ENCODE data around the gene TTLL11.
"Not testable (repeated sequence)": the region's sequence is repeated elsewhere in the genome, so short reads cannot be mapped to it uniquely, and the experiment has no call there.

Gene TTLL11

DNA sequence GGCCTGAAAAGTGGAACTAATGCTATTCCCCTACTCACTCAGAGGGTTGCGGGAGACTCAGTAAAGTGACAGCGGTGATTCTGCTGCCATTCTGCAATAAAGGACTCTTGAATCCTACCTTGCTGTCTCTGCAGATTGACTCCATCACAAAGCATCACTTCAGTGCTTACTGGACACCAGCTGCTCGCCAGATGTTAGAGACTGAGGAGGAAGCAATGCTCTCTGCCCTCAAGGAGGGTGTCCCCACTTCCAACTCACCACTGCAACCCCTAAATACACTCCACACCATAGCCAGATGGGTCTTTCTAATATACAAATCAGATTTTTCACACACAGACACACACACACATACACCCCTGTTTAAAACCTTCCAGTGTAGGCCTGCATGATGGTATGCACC, 21.4 kb downstream of the TTLL11 start:
- TF ChIP-seq, protein P1, sequence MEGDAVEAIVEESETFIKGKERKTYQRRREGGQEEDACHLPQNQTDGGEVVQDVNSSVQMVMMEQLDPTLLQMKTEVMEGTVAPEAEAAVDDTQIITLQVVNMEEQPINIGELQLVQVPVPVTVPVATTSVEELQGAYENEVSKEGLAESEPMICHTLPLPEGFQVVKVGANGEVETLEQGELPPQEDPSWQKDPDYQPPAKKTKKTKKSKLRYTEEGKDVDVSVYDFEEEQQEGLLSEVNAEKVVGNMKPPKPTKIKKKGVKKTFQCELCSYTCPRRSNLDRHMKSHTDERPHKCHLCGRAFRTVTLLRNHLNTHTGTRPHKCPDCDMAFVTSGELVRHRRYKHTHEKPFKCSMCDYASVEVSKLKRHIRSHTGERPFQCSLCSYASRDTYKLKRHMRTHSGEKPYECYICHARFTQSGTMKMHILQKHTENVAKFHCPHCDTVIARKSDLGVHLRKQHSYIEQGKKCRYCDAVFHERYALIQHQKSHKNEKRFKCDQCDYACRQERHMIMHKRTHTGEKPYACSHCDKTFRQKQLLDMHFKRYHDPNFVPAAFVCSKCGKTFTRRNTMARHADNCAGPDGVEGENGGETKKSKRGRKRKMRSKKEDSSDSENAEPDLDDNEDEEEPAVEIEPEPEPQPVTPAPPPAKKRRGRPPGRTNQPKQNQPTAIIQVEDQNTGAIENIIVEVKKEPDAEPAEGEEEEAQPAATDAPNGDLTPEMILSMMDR (conservative IDR thresholded peaks at IDR 0.05; ENCODE audit: control insufficient read depth, insufficient read depth, low read depth, low read length): no peak
- peak; percentile 26 for DNase-seq (ENCODE audit: low read depth)
- no peak overlapping the region for H3K4me3 ChIP-seq (ENCODE audit: control insufficient read depth, low read depth, low read length)

DNA sequence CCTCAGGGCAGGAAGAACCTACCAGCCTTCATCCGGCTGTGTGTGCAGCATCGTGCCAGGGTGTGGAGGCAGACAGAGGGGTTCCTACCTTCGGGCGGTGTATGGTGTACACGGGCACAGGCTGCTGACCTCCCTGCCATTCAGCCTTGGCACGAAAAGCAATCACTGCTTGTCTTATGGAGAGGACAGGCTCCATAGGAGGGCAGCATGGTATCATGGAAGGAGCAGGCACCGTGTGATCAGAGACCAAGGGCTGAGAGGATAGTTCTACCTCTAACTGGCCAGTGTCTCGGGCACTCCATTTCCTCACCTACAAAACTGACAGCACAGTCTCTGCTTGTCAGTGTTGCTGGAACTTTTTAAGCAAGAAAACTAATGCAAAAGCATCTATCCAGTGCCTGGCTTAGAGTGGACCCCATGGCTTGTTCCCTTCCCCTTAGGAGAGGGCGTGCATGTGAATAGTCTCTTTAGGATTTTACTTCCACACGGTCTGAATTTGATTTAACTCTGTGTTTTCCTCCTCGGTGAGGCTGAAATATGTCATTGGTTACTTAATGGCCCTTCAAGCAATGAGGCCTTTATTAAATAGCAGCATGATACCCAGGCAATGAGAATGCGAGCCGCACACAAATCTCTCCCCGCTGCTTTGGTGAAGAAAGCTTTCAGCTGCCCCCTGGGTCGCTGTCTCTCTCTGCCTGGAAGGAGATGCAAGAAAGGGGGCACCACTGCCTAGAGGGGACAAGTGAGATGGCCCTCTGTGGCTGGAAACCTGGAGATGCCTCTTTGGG, 22.2 kb downstream of the TTLL11 start:
- H3K4me3 ChIP-seq (ENCODE audit: control insufficient read depth, low read depth, low read length): no peak overlapping the region
- TF ChIP-seq, protein P1 (conservative IDR thresholded peaks at IDR 0.05; ENCODE audit: control insufficient read depth, insufficient read depth, low read depth, low read length): no peak
- no peak for DNase-seq (ENCODE audit: low read depth)

DNA sequence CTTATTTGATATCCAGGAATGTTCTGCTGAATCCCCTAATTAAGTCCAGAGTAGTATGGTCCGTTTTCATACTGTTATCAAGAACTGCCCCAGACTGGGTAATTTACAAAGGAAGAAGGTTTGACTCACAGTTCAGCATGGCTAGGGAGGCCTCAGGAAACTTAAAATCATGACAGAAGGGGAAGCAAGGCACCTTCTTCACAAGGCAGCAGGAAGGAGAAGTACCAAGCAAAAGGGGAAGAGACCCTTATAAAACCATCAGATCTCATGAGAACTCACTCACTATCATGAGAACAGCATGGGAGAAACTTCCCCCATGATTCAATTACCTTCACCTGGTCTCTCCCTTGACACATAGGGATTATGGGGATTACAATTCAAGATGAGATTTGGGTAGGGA, 26.4 kb downstream of the TTLL11 start:
- DNase-seq (ENCODE audit: low read depth); H3K4me3 ChIP-seq (ENCODE audit: control insufficient read depth, low read depth, low read length): not testable (repeated sequence)

- TF ChIP-seq, protein P1 (conservative IDR thresholded peaks at IDR 0.05; ENCODE audit: control insufficient read depth, insufficient read depth, low read depth, low read length): no peak
- no peak overlapping the region for H3K4me3 ChIP-seq (ENCODE audit: control insufficient read depth, low read depth, low read length)
- no peak for DNase-seq (ENCODE audit: low read depth)
Measured at GRCh38 chr9:122065923-122066629, 27.0 kb downstream of the TTLL11 start.

GRCh38 chr9:122060481-122060880, 32.6 kb downstream of the TTLL11 start:
- no peak for DNase-seq (ENCODE audit: low read depth)
- no peak overlapping the region for H3K4me3 ChIP-seq (ENCODE audit: control insufficient read depth, low read depth, low read length)
- TF ChIP-seq, protein P1 (conservative IDR thresholded peaks at IDR 0.05; ENCODE audit: control insufficient read depth, insufficient read depth, low read depth, low read length): no peak

- DNase-seq (ENCODE audit: low read depth): no peak
- no peak overlapping the region for H3K4me3 ChIP-seq (ENCODE audit: control insufficient read depth, low read depth, low read length)
- TF ChIP-seq, protein P1 (conservative IDR thresholded peaks at IDR 0.05; ENCODE audit: control insufficient read depth, insufficient read depth, low read depth, low read length): no peak
Measured at GRCh38 chr9:122059955-122060324, 33.2 kb downstream of the TTLL11 start.

GRCh38 chr9:122059214-122059954, 33.7 kb downstream of the TTLL11 start:
- DNase-seq (ENCODE audit: low read depth): no peak
- TF ChIP-seq, protein P1 (conservative IDR thresholded peaks at IDR 0.05; ENCODE audit: control insufficient read depth, insufficient read depth, low read depth, low read length): no peak
- H3K4me3 ChIP-seq (ENCODE audit: control insufficient read depth, low read depth, low read length): no peak overlapping the region

Measured in fibroblast of mammary gland (primary cell).